Breast epithelium (tissue), 3 donors: Measurements from ENCODE around the gene TMEM35B.

ENCODE experiments used
- POLR2A ChIP-seq: fragments of 450-650 bp; IDR thresholded peaks from one replicate; pipeline ENCODE4 v1.6.1; 2016; ENCODE audit warnings: antibody characterized with exemption, mild to moderate bottlenecking, moderate library complexity
- POLR2AphosphoS5 ChIP-seq, 3 donors: sonication (generic); formaldehyde crosslinking; IDR thresholded peaks; one replicate each; pipeline ENCODE4 v1.6.1; 2017; ENCODE audit warnings: antibody characterized with exemption in 3 of 3
- TF ChIP-seq, protein P1 (sequence below), 3 donors: fragments of 450-650 bp; IDR thresholded peaks; one replicate each; pipeline ENCODE4 v1.5.1; 2016 to 2017; ENCODE audit warnings: antibody characterized with exemption in 3 of 3, mild to moderate bottlenecking in 3 of 3, moderate library complexity in 3 of 3

- TF ChIP-seq, protein P1, sequence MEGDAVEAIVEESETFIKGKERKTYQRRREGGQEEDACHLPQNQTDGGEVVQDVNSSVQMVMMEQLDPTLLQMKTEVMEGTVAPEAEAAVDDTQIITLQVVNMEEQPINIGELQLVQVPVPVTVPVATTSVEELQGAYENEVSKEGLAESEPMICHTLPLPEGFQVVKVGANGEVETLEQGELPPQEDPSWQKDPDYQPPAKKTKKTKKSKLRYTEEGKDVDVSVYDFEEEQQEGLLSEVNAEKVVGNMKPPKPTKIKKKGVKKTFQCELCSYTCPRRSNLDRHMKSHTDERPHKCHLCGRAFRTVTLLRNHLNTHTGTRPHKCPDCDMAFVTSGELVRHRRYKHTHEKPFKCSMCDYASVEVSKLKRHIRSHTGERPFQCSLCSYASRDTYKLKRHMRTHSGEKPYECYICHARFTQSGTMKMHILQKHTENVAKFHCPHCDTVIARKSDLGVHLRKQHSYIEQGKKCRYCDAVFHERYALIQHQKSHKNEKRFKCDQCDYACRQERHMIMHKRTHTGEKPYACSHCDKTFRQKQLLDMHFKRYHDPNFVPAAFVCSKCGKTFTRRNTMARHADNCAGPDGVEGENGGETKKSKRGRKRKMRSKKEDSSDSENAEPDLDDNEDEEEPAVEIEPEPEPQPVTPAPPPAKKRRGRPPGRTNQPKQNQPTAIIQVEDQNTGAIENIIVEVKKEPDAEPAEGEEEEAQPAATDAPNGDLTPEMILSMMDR (IDR thresholded peaks at IDR 0.05), result no peak
- TF ChIP-seq POLR2AphosphoS5 (IDR thresholded peaks at IDR 0.05) (no peak), POLR2A (no peak)
Observed at GRCh38 chr1:35030338-35030737, 45.2 kb upstream of the TMEM35B start.
